RWPE2 (cell line): Measurements from ENCODE around the gene MOB2.

Experiments used
- ATAC-seq: fragments of 200-7000 bp; cut with Tn5 transposase; 3 replicates; pipeline ENCODE4 v1.9.1; 2021; ENCODE audit warnings: low read depth
- DNase-seq: peaks from one replicate; pipeline ENCODE4 v3.0.0-alpha.2; 2020; ENCODE audit warnings: low spot score
- H3K27ac ChIP-seq: fragments of 450-650 bp; 2 replicates; pipeline ENCODE4 v1.5.1; 2017; ENCODE audit warnings: mild to moderate bottlenecking; ENCODE audit not compliant: poor library complexity, severe bottlenecking
- H3K27me3 ChIP-seq: fragments of 250-450 bp; sonication (Bioruptor Pico); 2 replicates; pipeline ENCODE4 v1.5.1; 2021; ENCODE audit warnings: mild to moderate bottlenecking, moderate library complexity; ENCODE audit not compliant: insufficient read depth, poor library complexity, severe bottlenecking
- H3K36me3 ChIP-seq: fragments of 250-450 bp; sonication (Bioruptor Pico); 2 replicates; pipeline ENCODE4 v1.5.1; 2020; ENCODE audit warnings: low read depth, mild to moderate bottlenecking, moderate library complexity
- H3K4me1 ChIP-seq: fragments of 250-450 bp; sonication (Bioruptor Pico); 2 replicates; pipeline ENCODE4 v1.5.1; 2021; ENCODE audit warnings: mild to moderate bottlenecking, moderate library complexity; ENCODE audit not compliant: insufficient read depth, poor library complexity, severe bottlenecking
- H3K4me3 ChIP-seq: fragments of 250-450 bp; sonication (Bioruptor Pico); 2 replicates; pipeline ENCODE4 v1.5.1; 2021; ENCODE audit warnings: mild to moderate bottlenecking, moderate library complexity; ENCODE audit not compliant: severe bottlenecking
- H3K9me3 ChIP-seq: fragments of 250-450 bp; sonication (Bioruptor Pico); 2 replicates; pipeline ENCODE4 v1.5.1; 2021; ENCODE audit warnings: mild to moderate bottlenecking, moderate library complexity; ENCODE audit not compliant: severe bottlenecking
- TF ChIP-seq, protein P1 (sequence below): fragments of 450-650 bp; IDR thresholded peaks from one replicate; pipeline ENCODE4 v1.5.1; 2017; ENCODE audit warnings: mild to moderate bottlenecking, moderate library complexity; ENCODE audit not compliant: poor library complexity, severe bottlenecking

MOB2 gene

GRCh38 chr11:1461826-1462697 lies 24.5 kb downstream of the MOB2 start:
- ATAC-seq, result no peak
- Histone ChIP-seq H3K27me3 (peaks cover 10% of the 10 kb centered on the region), H3K9me3 (no peaks in the 10 kb centered on the region), H3K4me3 (no peak overlapping the region), H3K27ac (no peak overlapping the region), H3K4me1 (no peaks in the 10 kb centered on the region), H3K36me3 (no peaks in the 10 kb centered on the region)
- no peak for DNase-seq
- TF ChIP-seq, protein P1, sequence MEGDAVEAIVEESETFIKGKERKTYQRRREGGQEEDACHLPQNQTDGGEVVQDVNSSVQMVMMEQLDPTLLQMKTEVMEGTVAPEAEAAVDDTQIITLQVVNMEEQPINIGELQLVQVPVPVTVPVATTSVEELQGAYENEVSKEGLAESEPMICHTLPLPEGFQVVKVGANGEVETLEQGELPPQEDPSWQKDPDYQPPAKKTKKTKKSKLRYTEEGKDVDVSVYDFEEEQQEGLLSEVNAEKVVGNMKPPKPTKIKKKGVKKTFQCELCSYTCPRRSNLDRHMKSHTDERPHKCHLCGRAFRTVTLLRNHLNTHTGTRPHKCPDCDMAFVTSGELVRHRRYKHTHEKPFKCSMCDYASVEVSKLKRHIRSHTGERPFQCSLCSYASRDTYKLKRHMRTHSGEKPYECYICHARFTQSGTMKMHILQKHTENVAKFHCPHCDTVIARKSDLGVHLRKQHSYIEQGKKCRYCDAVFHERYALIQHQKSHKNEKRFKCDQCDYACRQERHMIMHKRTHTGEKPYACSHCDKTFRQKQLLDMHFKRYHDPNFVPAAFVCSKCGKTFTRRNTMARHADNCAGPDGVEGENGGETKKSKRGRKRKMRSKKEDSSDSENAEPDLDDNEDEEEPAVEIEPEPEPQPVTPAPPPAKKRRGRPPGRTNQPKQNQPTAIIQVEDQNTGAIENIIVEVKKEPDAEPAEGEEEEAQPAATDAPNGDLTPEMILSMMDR, result no peak

DNA sequence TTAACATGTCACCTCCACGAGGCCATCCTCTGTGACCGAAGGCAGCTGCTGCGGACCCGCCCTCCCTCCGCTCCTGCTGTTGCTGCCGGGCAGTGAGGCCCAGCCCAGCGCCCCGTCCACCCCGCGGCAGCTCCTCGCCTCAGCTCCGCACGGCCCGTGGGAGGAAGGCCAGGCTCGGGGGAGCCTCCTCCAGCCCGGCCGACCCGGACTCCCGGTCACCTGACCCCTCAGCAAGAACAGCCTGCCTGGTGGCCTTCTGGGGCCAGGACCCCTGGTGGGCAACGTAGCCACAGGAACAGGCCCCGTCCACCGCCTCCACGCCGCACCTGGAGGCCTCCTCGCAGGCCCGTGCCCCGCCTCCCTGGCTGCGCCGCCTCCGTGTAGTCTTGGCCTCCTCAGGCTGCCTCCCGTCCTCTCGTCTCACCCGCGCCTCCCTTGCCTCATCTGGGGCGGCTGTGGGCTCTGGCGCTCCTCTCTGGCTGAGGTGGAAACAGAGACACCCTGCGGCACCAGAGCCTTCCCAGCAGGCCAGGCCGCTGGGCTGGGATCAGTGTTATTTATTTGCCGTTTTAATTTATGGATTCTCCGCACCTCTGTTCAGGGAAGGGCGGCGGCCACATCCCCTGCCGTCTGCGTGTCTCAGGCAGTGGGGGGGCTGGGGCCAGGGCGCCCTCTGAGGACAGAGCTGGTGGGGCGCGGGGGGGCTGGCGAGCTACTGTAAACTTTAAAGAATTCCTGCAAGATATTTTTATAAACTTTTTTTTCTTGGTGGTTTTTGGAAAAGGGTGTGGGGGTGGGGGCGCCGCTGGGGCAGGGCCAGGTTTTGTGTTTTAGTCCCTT lies 25.4 kb downstream of the MOB2 start:
- Histone ChIP-seq H3K27ac (no peak overlapping the region), H3K4me1 (no peaks in the 10 kb centered on the region), H3K4me3 (no peak overlapping the region), H3K9me3 (no peaks in the 10 kb centered on the region), H3K36me3 (no peaks in the 10 kb centered on the region), H3K27me3 (peaks cover 10% of the 10 kb centered on the region)
- DNase-seq (no peak), ATAC-seq (no peak)
- TF ChIP-seq, protein P1, result no peak

- DNase-seq (no peak), ATAC-seq (no peak)
- TF ChIP-seq, protein P1, result no peak
- H3K9me3 ChIP-seq, result no peaks in the 10 kb centered on the region
- no peak overlapping the region for H3K4me3 ChIP-seq
- no peak overlapping the region for H3K27ac ChIP-seq
- peaks cover 10% of the 10 kb centered on the region for H3K27me3 ChIP-seq
- H3K4me1 ChIP-seq, result no peaks in the 10 kb centered on the region
- H3K36me3 ChIP-seq, result no peaks in the 10 kb centered on the region
Observed at GRCh38 chr11:1460396-1460985, 26.1 kb downstream of the MOB2 start.

- ATAC-seq (no peak), DNase-seq (no peak)
- Histone ChIP-seq H3K27me3 (peaks cover 10% of the 10 kb centered on the region), H3K36me3 (no peaks in the 10 kb centered on the region), H3K27ac (no peak overlapping the region), H3K9me3 (no peaks in the 10 kb centered on the region), H3K4me1 (no peaks in the 10 kb centered on the region), H3K4me3 (no peak overlapping the region)
- TF ChIP-seq, protein P1, result no peak
Observed at GRCh38 chr11:1459764-1460395, 26.7 kb downstream of the MOB2 start.
